SK-N-MC (cell line): ENCODE results near the gene CLCN7.

Experiments used
- DNase-seq: peaks from one replicate; pipeline ENCODE4 v3.0.0-alpha.2; 2011; ENCODE audit warnings: low read depth, low spot score
- H3K27ac ChIP-seq: fragments of 200-600 bp; sonication (generic); 2 replicates; pipeline ENCODE4 v1.5.1; 2016; ENCODE audit warnings: mixed run types
- H3K36me3 ChIP-seq: fragments of 200-600 bp; sonication (generic); 2 replicates; pipeline ENCODE4 v1.6.1; 2017; ENCODE audit warnings: antibody characterized with exemption, low read length, mixed read lengths; ENCODE audit not compliant: insufficient read depth
- H3K4me3 ChIP-seq: fragments of 200-600 bp; sonication (generic); 2 replicates; pipeline ENCODE4 v1.5.1; 2016
- H3K9ac ChIP-seq: fragments of 200-600 bp; sonication (generic); 2 replicates; pipeline ENCODE4 v1.8.0; 2017; ENCODE audit warnings: mixed run types, mixed read lengths; ENCODE audit not compliant: insufficient read length
- H3K9me3 ChIP-seq: fragments of 200-600 bp; sonication (generic); 2 replicates; pipeline ENCODE4 v1.6.1; 2017; ENCODE audit warnings: low read depth, mild to moderate bottlenecking, antibody characterized with exemption, low read length, moderate library complexity, mixed read lengths
- EZH2 ChIP-seq: fragments of 200-600 bp; sonication (generic); IDR thresholded peaks from one replicate; pipeline ENCODE4 v1.6.1; 2017; ENCODE audit warnings: antibody characterized with exemption
- FOXP2 ChIP-seq: optimal IDR thresholded peaks from 2 replicates; pipeline ENCODE3; 2011; ENCODE audit warnings: mild to moderate bottlenecking, moderate library complexity; ENCODE audit not compliant: insufficient read depth; ENCODE audit errors: extremely low read length, control extremely low read depth
- POLR2AphosphoS5 ChIP-seq: IDR thresholded peaks from 2 replicates; pipeline ENCODE4 v1.6.1; 2012; ENCODE audit warnings: mild to moderate bottlenecking, low read depth, low read length, borderline replicate concordance

CLCN7 gene

GRCh38 chr16:1456951-1457350, 17.9 kb downstream of the CLCN7 start:
- H3K9ac ChIP-seq = no peak overlapping the region
- TF ChIP-seq FOXP2 (no peak), EZH2 (no peak), POLR2AphosphoS5 (no peak)
- no peak overlapping the region for H3K27ac ChIP-seq
- peaks cover 5% of the 10 kb centered on the region; the same call in 1 of the 2 replicates for H3K36me3 ChIP-seq
- H3K9me3 ChIP-seq = no peaks in the 10 kb centered on the region
- DNase-seq = no peak
- no peak overlapping the region for H3K4me3 ChIP-seq

GRCh38 chr16:1455190-1456171, 19.3 kb downstream of the CLCN7 start:
- no peak overlapping the region for H3K4me3 ChIP-seq
- no peak overlapping the region for H3K27ac ChIP-seq
- peaks cover 5% of the 10 kb centered on the region; the same call in 1 of the 2 replicates for H3K36me3 ChIP-seq
- no peak overlapping the region for H3K9ac ChIP-seq
- H3K9me3 ChIP-seq = no peaks in the 10 kb centered on the region
- DNase-seq = no peak
- TF ChIP-seq FOXP2 = no peak
- TF ChIP-seq POLR2AphosphoS5 = no peak
- no peak for TF ChIP-seq EZH2

GRCh38 chr16:1454561-1454960, 20.3 kb downstream of the CLCN7 start:
- H3K4me3 ChIP-seq = no peak overlapping the region
- H3K9ac ChIP-seq = no peak overlapping the region
- H3K27ac ChIP-seq = no peak overlapping the region
- H3K9me3 ChIP-seq = no peaks in the 10 kb centered on the region
- DNase-seq = no peak
- TF ChIP-seq POLR2AphosphoS5 = no peak
- no peak for TF ChIP-seq FOXP2
- TF ChIP-seq EZH2 = no peak
- peaks cover 5% of the 10 kb centered on the region; the same call in 1 of the 2 replicates for H3K36me3 ChIP-seq

- no peak for DNase-seq
- H3K36me3 ChIP-seq = peaks cover 5% of the 10 kb centered on the region; the same call in 1 of the 2 replicates
- H3K9ac ChIP-seq = no peak overlapping the region
- TF ChIP-seq POLR2AphosphoS5 (no peak), EZH2 (no peak), FOXP2 (no peak)
- no peak overlapping the region for H3K4me3 ChIP-seq
- no peaks in the 10 kb centered on the region for H3K9me3 ChIP-seq
- H3K27ac ChIP-seq = no peak overlapping the region
Measured at GRCh38 chr16:1453316-1453715, 21.5 kb downstream of the CLCN7 start.

GRCh38 chr16:1452530-1452929, 22.3 kb downstream of the CLCN7 start:
- Histone ChIP-seq H3K36me3 (peaks cover 5% of the 10 kb centered on the region; the same call in 1 of the 2 replicates), H3K9me3 (no peaks in the 10 kb centered on the region), H3K9ac (no peak overlapping the region), H3K4me3 (no peak overlapping the region), H3K27ac (no peak overlapping the region)
- TF ChIP-seq FOXP2 = no peak
- TF ChIP-seq POLR2AphosphoS5 = no peak
- TF ChIP-seq EZH2 = no peak
- DNase-seq = no peak

- Histone ChIP-seq H3K9ac (no peak overlapping the region), H3K27ac (no peak overlapping the region), H3K4me3 (no peak overlapping the region), H3K9me3 (no peaks in the 10 kb centered on the region), H3K36me3 (peaks cover 5% of the 10 kb centered on the region; the same call in 1 of the 2 replicates)
- DNase-seq = no peak
- no peak for TF ChIP-seq POLR2AphosphoS5
- TF ChIP-seq FOXP2 = no peak
- TF ChIP-seq EZH2 = no peak
Measured at GRCh38 chr16:1451702-1452392, 23.0 kb downstream of the CLCN7 start.

- no peak overlapping the region for H3K9ac ChIP-seq
- H3K9me3 ChIP-seq = no peaks in the 10 kb centered on the region
- no peak overlapping the region for H3K4me3 ChIP-seq
- H3K36me3 ChIP-seq = peaks cover 5% of the 10 kb centered on the region; the same call in 1 of the 2 replicates
- no peak overlapping the region for H3K27ac ChIP-seq
- TF ChIP-seq FOXP2 = no peak
- TF ChIP-seq EZH2 = no peak
- DNase-seq = no peak
Measured at GRCh38 chr16:1450841-1451240, 24.0 kb downstream of the CLCN7 start.

GRCh38 chr16:1450218-1450617, 24.6 kb downstream of the CLCN7 start:
- H3K4me3 ChIP-seq = no peak overlapping the region
- no peak for DNase-seq
- no peak overlapping the region for H3K9ac ChIP-seq
- no peaks in the 10 kb centered on the region for H3K9me3 ChIP-seq
- TF ChIP-seq POLR2AphosphoS5 = no peak
- TF ChIP-seq EZH2 = no peak
- TF ChIP-seq FOXP2 = no peak
- no peak overlapping the region for H3K27ac ChIP-seq
- peaks cover 5% of the 10 kb centered on the region; the same call in 1 of the 2 replicates for H3K36me3 ChIP-seq
